HG03571 (cell line): Measurements from ENCODE around the gene STARD4.

Experiments used
- ATAC-seq: cut with Tn5 transposase; IDR thresholded peaks from one replicate; pipeline ENCODE4 v1.9.1; 2021; ENCODE audit not compliant: unreplicated experiment

The STARD4 gene, protein sequence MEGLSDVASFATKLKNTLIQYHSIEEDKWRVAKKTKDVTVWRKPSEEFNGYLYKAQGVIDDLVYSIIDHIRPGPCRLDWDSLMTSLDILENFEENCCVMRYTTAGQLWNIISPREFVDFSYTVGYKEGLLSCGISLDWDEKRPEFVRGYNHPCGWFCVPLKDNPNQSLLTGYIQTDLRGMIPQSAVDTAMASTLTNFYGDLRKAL

DNA sequence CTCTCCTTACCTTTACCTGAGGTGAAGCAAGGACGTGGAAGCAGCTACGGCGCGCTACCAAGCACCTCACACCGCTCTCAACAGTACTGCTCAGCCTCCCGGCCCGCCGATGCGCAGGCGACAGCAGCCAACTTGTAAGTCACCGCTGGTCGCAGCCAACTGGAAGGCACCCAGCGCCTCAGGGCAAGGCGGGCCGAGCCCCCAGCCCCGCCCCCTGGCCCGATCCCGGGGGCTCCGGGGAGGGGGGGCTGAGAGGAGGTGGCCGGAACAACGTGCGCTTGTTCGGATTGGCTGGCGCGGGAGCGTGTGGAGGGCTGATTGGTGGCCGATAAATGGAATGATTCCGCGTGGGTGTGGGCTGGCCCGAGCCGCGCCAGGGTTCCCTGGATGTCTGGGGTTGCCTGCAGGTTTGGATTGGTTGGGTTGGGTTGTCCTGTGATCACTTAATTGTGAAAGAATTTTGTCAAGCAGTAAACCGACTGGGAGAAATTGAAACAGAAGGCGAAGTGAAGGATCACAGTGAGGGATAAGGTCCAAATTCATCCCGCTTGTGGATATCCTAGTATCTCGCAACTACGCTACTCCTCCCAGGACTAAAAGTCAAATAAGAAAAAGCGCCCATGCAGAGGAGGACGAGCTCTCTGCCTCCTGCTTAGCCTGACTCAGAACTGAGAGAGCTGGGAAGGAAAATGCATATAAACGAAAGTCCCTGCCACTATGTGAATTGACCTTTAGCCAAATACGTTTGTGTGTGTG is at the start of gene STARD4:
Gene STARD4, minus strand, starts transcription at position 161 of the 756 bp plus-strand sequence. CDS start 5,102 bp downstream, outside the sequence.
- ATAC-seq = peak; percentile 91

DNA sequence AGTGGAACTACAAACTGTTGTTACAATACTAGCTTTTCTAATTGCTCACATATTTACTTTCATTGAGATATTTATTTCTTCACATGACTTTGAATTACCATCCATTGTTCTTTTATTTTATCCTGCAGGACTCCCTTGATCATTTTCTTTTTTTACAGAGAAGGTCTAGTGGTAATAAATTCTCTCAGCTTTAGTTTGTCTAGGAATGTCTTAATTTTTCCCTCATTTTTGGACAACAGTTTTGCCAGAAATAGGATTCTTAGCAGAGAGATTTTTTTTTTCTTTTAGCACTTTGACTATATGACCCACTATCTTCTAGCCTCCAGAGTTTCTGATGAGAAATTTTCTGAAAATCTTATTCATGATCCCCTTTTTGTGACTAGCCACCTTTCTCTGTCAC is 47.3 kb upstream of the STARD4 start:
- ATAC-seq = no peak

DNA sequence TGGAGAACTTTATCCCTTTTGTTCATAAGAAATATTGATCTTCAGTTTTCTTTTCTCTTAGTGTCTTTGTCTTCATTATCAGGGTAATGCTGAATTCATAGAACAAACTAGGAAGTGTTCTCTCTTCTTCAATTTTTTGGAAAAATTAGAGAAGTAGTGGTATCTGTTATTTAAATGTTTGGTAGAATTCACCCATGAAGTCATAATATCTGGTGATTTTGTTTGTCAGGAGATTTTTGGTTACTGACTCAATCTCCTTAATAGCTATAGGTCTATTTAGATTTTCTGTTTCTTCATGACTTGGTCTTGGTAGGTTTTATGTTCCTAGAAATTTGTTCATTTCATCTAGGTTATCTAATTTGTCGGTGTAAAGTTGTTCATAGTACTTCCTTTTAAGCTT is 45.4 kb upstream of the STARD4 start:
- no peak for ATAC-seq

DNA sequence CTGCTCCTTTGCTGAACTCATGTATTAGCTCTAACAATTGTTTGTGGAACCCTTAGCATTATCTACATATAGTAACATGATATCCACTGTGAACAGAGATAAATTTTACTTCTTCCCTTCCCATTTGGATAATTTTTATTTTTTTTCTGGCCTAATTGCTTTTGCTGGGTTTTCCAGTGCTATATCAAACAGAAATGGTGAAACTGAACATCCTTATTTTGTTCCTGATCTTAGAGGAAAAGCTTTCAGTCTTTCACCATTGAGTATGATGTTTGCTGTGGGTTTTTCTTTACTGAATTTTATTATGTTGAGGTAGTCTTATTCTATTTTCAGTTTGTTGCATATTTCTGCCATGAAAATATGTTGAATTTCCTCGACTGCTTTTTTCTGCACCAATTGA is 44.8 kb upstream of the STARD4 start:
- ATAC-seq = no peak

DNA sequence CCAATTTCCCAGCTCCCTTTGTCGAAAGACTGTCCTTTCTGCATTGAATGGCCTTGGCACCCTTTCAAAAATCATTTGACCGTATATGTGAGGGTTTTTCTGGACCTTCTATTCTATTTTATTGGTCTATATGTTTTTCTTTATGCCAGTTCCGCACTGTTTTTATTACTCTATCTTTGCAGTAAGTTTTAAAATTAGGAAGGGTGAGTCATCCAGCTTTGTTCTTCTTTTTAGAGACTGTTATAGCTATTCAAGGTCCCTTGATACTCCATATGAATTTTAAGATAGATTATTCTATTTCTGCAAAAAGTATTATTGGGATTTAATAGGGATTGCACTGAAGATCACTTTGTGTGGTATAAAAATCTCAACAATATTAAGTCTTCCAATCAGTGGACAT is 44.2 kb upstream of the STARD4 start:
- no peak for ATAC-seq

DNA sequence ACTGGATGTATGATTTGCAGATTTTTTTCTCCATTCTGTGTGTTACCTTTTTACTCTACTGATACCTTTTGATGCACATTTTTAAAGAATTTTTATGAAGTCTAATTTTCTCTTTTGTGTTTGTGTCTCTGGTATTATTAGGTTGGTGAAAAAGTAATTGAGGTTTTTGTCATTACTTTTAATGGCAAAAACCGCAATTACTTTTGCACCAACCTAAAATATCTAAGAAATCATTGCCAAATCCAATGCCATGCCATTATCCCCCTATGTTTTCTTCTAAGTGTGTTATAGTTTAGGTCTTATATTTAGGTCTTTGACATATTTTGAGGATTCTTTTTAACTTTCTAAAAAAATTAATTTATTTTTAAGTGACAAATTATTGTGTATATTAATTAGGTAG is 43.4 kb upstream of the STARD4 start:
- no peak for ATAC-seq

DNA sequence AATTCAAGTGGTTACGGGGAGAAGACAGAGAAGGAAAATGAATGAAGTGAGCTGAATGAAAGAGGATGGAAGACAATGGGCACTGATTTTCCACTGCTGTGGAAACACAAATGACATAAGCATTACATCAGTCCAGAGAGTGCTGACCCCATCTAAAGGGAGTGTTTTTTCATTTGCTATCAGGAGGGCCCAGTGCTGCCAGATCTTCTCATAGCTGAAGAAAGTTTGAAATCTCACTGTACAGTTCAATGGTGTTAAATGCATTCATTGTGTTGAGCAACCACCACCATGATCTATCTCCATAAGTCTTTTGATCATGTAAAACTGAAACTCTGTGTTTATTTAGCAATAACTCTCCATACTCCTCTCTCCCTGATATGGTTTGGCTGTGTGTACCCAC is 41.5 kb upstream of the STARD4 start:
- no peak for ATAC-seq

DNA sequence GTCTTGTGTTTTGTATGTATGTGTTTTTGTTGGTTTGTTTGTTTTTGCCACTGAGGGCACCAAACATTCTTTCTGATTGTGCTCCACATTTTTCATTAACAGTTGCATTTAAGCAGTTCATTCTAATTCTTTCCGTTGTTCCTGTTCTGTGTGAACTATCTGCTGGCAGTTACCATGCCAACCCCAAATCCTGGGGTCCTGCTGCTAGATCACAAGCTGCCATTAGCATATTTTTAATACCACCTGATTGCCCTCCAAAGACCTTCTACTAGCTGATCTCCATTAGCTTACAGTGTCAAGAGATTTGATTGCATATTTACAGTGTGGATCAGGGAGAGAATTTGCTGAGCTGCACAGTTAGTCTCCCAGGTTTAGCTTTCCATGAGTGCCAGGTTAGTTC is 40.6 kb upstream of the STARD4 start:
- no peak for ATAC-seq

DNA sequence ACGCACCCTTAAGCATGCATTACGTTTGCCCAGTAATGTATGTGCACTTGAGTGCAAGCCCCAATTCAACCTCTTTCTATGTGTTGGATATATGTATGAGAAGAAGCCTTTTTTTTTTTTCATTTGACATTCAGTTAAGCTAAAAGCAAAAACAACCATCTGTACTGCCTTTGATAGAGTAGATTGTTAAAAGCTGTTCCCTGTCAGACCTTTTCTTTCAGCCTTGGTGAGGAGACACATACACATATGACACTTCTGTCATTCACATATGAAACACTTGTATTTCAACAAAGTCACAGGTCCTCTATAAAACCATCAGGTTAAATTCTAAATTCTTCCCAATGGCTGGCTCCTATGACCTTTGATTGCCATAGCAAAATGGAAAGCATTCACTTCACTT is 40.2 kb upstream of the STARD4 start:
- ATAC-seq = no peak

DNA sequence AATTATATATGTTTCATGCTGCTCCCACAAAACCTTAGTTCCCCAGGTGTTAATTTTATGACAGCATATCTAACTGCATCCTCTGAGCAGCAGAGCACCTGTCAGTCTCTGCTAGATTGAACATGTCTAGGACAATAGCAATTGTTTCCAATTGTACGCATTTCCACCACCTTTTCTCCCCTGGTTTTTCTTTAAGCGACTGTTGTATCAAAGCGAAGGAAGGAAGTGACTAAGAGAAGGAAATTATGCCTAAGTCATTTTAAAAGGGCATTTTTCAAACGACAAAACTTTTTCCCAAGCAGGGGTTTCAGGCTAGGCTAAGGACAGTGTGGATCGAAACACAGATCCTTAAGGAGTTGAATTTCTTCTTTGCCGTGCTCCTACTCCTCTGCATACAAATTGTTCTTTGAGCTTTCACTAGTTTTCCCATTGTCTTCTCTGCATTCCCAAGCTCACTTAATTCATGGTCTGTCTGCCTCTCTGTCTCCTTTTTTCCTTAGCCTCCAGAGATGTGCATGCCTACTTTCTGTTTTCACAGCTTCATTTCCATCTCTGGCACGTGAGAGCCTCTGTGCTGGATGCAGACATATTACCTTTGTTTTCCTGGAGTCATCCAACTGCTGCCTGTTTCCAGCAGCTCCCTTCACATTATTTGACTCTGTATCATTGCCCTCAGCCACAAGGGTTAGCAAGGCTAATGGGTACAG is 39.4 kb upstream of the STARD4 start:
- ATAC-seq = no peak

DNA sequence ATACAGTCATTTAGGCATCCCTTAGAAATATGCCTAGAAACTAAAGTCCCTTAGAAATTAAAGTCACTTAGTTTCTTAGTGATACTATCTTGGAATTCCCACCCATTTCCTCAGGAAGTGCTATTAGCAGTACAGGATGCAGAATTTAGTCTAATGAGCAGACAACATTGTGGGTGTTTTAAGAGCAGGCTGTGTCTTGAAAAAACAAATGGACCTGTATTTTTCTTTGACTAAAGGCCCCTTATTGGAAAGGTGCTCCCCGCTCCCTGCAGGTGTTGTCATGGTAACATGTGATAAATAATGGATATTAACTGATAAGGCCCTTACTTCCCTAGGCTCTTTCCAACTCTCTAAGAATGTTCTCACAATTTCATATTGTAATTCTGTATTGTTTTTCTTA is 38.8 kb upstream of the STARD4 start:
- ATAC-seq = no peak

DNA sequence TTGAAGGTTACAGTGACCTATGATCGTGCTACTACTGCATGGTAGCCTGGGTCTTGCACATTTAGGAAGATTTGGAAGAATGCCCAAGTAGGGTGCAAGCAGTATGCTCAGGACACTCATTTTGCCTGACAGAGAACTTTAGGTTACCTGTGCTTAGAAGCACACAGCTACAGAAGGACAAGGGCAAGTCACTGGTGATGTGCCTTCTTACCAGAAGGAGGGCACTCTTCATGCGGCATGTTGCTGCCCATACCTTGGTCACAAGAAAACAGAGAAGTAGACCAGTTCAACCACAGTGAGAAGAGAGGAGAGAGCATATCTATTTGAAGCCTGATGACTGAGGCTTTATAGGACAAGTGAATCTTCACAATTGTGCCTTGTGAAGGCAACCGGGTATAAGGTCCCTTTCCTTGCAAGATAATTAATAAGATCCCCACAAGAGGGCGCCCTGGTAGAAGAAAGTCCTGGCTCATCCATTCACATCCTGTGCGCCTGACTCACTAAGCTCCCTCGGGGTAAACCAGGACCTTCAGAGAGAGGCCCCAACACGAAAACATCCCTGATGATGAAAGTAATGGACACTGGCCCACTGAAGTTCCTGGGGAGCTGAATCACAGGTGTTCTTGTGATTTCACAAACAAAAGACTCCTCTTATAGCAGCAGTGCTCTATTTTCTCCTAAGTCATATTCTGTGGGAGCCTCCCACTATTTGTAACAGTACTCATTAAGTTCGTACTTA is 38.1 kb upstream of the STARD4 start:
- peak; percentile 83 for ATAC-seq

DNA sequence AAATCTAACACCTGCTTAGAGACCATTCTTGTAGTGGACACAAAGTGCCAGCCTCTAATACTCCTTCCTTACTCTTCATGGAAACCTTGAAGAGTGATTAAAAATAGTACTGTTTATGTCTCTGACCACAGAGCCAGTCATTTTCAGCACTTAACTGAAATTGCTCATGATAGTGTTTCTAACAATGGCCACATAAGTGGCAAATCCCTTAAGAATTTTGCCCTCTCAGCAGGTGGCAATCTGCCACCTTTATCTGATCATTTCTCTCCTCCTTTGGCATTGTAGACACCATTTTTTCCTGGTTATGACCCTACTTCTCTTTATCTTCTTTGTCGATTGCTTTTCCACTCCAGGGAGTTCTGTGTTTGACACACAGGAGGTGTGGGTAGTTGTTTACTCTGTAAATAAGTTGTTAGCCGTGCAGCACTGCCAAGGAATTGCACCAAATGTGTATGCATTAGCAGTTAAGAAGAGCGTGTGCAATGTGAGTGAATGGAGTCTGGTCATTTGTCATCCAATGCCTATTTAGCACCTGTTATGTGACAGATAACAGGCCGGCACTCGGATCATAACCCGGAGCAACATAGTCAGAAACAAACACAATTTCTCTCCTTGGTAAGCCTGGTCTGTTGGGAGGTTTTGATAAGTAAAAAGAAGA is 36.8 kb upstream of the STARD4 start:
- ATAC-seq = no peak

DNA sequence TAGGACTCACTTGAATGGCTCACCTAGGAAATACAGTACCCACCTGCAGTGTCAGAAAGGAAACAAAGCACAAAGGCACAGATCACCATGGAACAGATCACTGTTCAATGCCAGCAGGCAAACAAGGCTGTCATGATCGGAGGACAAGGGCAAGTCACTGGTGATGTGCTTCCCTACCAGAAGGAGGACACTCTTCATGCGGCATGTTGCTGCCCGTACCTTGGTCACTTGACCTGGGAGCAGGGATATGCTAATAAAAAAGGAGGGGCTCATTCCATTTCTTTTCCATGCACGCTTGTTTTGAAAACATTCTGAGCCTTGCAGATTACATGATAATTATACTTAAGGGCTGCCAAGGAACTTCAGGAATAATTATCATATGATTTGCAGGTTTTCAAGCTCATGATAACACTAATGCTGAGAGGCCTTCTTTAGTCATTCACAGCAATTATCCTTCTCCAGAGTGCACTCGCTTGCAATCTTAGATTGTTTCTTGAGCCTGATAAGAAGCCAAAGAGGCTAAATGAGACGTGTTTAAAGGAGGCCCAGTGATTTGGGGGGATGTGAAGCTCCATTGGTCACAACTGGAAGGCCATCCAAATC is 36.1 kb upstream of the STARD4 start:
- ATAC-seq = no peak

DNA sequence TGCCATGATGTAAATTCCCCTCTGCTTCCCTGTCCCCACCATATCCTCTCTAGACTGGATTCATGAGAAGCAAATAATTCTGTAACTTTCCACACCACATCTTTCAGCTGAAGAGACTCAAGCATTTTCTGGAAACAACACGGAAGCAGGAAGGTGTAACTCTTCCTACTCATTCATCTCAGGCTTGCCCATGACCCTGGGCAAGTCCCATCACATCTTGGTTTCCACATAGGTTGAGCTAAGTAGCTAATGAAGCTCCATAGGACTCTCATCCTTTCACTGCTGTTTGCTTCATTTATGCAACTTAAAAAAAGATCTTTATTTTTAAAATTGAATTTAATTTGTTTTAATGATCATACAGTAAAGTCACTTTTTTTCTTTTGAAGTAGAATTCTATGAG is 32.7 kb upstream of the STARD4 start:
- ATAC-seq = no peak

DNA sequence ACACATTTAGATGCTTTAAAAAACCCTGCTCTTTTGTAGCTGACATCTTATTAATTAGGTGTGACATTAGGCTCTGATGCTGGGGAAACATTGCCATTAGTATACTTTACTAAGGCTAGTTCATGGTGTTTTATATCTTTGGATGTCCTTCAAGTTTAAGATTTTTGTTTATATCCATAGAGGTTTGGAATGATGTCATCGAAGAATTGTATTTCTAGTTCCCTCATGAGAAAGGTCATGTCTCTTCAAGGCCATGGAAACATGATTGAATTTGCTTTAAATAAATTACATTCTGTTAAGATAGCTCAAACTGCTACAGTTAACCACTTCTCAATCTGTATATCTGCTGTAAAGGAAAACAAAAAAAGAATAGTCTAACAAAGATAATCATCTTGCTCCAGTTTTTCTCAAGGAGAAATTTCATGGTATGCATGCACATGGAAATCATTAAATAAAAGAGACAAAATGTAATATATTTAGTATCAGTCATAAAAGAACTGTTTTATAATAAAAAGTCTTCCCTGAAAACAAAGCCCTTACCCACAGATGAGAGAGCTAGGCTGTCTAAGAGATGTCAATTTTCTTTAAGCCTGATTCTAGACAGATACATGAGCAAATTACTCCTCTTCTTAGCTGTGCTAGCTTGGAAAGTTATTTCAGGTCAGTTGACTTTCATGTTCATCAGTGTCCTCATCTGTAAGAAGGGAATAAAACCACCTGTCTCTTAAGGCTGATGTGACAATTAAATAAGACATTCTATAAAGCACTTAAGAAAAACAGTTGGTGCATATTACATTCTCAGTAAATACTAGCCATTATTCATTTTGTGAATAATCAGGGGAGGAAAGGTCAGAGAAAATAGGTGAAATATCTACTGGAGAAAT is 25.0 kb upstream of the STARD4 start:
- no peak for ATAC-seq

DNA sequence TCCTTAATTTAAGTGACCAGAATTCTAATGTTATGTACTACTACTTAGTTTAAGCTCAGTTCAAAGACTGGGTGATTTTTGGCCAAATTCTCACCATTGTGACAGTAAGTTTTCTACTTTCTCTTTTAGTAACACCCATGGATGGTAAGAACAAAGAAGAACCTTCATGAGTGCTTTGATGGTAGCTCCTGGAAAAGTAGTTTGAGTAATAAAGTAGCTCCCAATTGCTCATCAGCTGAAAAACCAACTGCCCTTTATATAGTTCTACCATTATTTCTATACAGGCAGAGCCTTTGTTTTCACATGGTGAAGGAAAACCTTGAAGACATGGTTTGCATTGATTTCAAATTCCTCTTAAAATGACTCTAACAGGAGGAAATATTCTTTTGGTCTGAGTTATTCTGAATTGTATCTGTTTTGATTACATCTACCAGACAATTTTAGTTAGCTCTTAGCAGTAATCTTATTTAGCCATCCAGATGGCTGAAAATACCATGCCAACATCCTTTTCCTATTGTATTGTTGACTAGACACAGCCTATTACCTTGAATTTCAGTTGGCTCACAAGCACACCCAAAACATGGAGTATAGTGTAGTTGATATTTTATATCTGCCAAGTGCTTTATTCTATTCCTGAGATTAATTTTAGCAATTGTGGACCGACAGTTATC is 23.7 kb upstream of the STARD4 start:
- no peak for ATAC-seq

DNA sequence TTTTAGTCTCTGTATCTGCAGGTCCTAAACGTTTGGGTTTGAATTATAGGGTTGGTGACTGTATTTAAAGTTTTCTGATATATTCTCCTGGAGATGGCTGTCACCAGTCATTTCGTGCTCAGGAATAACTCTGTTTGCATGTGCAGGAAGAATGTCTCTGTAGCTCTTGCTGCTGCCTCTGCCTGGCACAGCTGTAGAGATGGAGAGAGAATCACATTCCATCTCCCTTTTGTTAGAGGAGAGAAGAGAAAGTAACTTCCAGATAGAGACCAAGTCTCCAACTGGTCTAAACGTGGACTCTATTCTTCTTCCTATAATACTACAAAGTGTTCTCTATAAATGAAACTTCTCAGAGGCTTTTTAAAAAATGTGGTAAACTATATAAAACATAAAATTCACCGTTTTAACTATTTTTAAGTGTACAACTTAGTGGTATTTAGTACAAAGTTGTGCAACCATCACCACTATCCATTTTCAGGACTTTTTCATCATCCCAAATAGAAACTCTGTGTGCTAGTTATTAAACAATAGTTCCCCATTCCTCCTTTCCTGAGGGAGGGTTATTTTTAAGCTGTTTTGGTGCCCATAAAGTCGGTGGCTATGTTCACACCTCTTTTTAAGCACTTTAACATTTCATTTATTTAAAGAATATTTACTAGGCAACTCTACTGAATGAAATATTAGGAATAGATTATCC is 20.7 kb upstream of the STARD4 start:
- no peak for ATAC-seq
